Renal cortex interstitium (tissue), 11 donors: ENCODE measurements around the gene MPPED2. TPM values are rescaled to one million over a fixed set of nuclear protein-coding genes. Genes with fewer than 3 reads are reported as not detected.
"Not testable (repeated sequence)": the region's sequence is repeated elsewhere in the genome, so short reads cannot be mapped to it uniquely, and the experiment has no call there.

Experiments
- DNase-seq, 11 donors: peaks; one replicate each; pipeline ENCODE4 v3.0.0-alpha.2; 2013; ENCODE audit warnings: low read depth in 9 of 11, low spot score in 4 of 11; ENCODE audit errors: extremely low read depth in 1 of 11
- polyA plus RNA-seq, 3 donors: library from polyadenylated mRNA; unstranded; fragments of 120-200 nt; gene quantifications; one replicate each; pipeline ENCODE4 v1.2.1, GENCODE V29; 2013; ENCODE audit not compliant: insufficient read length in 3 of 3

Gene MPPED2
- polyA plus RNA-seq, 3 donors: 16.9 to 18.0 (median 17.4) TPM

DNA sequence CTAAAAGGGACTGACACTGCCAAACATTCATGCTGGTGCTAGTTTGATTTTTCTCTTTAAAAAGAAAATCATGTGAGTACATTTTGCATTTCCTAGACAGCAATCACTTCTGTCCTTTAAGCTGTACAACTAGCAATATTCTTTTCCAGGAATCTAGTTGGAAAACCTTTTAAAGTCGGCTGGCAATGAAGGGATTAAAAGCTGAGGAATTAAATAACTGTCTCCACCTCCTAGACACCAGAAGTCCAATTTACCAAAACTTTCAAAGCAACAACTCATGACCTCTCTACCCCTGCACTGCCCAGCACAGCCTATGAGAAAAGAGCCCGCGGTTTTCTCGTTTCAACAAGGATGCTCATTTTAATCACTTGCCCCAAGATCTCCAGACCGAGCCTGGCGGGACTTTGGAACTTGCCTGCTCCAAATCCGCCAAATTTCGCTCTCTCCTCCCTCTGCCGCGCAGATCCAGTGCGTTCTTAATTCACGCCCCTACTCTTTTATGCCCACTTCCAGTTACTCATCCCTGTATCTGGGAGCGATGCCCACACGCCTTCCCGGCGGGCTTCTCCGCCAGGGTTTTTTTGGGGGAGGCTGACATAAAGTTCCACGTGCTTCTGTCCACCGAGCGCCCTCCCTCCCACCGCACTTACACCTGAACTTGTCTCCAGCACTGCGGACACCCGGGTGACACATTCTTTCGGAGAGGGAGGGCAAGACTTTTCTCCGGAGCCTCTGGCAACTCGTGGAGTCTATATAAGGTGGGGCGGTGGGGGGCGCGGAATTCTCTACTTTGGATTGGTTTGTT lies 2.5 kb downstream of the MPPED2 start:
- DNase-seq: no peak

DNA sequence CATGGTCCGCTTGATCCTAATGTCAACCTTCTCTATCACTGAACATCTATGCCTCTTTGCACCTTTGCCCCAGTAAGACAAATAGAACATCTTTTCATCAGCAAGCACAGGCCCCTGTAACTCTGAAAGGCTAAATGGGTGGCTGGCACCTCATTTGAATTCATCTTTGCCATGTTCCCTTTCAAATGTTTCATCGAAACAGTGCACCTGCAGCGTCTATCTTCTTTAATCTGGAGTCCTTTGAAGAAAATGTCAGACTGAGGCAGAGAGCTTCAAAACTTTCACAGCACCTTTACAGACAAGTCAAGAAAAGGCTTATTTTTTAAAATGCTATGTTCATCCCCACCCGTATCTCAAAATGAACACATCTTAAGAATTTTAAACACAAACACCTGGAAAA lies 3.4 kb downstream of the MPPED2 start:
- DNase-seq: no peak

DNA sequence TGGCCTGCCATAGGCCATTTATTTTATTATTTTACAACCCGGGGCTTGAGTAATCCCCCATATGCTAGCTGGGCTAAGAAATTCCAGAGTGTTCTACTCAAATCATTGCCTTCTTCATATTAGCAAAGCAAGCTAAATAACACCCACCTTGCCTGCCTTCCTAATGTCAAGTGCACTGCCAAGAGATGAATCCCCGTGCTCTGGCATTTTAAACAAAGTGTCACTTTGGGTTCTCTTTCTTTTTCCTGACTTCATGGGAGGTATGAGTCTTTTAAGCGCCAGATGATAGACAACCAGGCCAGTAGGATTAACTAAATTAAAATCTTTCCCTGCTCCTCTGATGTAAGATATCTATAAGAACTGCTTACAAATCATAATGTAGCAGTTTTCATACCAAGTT lies 4.5 kb downstream of the MPPED2 start:
- no peak for DNase-seq

GRCh38 chr11:30580573-30580972 lies 5.6 kb downstream of the MPPED2 start:
- DNase-seq: no peak

GRCh38 chr11:30579415-30580175 lies 6.6 kb downstream of the MPPED2 start:
- no peak for DNase-seq

- no peak for DNase-seq
Observed at GRCh38 chr11:30578406-30578805, 7.7 kb downstream of the MPPED2 start.

- DNase-seq: no peak
Observed at GRCh38 chr11:30573951-30574350, 12.2 kb downstream of the MPPED2 start.

DNA sequence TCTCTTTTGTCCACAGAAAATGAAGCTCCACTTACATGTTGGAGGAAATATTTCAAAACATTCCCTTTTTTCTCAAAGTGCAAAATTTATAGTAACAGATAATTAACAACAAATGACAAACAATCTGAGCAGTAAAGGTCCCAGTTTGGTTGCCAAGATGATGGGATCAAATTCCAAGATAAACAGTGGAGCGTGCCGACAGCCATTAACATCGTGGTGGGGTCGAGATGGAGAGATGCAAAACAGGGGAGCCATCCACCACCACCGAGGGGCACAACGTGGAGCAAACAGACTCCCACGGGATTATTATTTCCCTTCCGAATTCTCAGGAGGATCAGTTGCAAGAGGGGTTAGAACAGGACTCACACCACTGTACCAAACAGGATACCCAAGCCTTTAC lies 17.2 kb downstream of the MPPED2 start:
- DNase-seq: no peak

- no peak for DNase-seq
Observed at GRCh38 chr11:30567644-30568043, 18.5 kb downstream of the MPPED2 start.

DNA sequence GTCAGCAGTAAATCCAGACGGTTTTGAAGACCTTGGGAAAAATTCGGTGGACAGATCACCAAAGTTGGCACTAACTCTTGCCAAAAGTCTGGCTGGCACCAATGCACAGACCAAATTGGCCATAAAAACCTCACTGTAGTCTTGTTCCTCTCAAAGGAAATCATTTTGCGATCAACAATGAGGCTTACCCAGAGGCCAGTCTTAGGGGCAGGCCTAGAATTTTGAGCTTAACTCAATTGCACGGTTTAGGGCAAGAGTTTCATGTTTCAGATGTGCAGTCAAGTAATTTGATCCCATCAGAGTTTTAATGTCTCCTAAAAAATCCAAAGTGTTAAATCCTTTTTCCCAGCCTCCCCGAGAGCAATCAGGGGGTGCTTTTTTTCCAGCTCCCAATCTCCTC lies 19.0 kb downstream of the MPPED2 start:
- no peak for DNase-seq

DNA sequence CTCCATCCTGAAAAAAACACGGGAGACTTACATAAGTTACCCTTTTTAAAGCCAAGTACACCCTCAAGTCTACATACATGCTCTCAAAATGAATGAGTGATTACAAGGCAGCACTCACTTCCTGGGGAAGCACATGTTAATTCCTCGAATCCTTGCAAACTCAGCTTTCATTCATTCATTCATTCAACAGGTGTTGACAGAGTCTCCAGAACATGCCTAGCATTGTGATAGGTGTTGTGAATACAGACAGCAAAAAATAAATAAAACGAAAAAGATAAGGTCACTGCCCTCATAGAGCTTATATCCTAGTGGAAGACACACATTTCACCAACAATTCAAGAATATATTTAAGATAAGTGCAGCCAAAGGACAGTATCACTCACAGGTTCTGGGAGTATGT lies 19.7 kb downstream of the MPPED2 start:
- no peak for DNase-seq

DNA sequence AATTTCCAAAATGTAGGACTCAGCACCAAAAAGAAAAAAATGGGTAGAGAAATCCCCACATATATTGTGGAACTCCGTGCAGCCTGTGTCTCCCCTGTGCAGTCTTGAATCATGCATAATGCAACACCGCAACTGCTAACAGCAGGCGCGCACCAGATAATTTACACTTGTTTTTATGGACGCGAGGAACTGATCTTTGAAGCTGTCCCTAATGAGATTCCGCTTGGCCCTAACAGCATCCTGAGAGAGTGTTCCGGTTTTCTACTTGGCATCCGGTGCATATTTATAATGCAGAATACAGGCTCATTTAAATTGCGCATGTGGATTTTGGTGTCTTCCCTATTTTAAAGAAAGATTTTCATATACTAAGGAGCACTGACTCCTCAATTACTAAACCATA lies 21.1 kb downstream of the MPPED2 start:
- DNase-seq: no peak

DNA sequence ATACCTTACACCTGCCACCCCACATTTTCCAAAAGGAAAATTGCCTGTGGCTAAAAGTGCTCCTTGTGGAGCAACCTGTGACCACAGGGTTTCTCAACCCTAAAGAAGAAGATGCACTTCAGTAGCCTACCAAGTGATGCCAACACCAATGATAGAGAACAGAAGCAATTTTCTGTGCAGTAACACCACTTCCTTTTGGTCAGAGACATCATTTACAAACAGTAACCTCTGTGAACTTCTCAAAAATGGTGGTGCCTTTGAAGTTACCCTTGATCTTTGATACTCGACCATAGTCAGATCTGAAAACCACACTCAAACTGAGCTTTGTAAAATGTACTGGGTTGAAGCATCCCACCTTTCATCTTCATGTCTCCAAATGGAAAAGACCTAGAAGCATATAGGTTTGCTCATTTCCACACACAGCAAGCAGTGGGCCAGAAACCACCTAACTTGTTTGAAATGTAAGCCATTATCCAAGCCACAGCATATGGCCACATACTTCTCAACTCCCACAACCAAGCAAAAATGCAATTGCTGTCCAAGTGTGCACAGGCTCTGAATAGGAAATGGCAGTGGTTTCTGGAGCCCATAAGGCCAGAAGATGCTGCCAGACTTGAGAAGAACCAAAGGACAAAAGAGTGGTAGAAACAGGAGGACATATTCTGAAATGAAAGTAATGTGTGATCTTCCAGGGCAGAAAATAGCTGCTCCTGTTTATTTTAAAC lies 24.3 kb downstream of the MPPED2 start:
- no peak for DNase-seq

- DNase-seq: no peak
Observed at GRCh38 chr11:30560206-30561106, 25.7 kb downstream of the MPPED2 start.

DNA sequence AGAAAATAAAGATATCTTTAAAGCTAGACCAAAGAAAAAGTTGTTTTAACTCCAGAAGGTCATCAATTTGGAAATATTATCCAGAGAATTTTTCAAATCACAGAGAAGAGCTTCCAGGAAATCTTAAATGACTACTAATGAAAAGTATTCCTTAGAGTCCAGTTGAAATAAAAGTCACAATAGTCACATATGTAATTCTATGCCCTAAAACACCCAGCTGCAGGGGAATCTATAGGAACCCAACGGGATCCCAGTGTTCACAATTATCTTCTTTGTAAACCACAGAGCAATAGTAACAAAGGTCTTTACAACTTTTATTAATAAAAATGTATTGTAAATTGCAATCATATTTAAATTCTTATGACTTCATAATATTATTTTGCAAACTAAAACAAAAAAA lies 27.1 kb downstream of the MPPED2 start:
- no peak for DNase-seq

- not testable (repeated sequence) for DNase-seq
Observed at GRCh38 chr11:30554587-30554986, 31.6 kb downstream of the MPPED2 start.

GRCh38 chr11:30553521-30554110 lies 32.5 kb downstream of the MPPED2 start:
- DNase-seq: no peak

DNA sequence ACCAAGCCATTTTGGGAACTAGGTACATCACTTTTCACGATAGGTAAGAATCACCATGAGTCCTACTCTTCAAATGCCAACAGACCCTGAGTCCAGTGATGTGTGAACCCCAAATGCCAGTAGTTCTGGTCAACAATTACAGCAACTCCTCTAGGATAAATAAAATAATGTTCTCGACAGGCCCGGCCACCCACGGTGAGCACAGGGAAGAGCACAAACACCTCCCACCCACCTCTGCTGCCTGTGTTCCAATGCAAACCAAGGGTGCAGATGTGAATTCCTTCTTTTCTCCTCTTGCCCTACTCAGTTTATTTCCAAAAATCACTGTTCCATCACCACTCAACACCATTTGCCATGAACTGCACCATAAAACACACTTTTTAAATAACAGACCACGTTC lies 33.3 kb downstream of the MPPED2 start:
- DNase-seq: no peak
